Stimulated activated CD4-positive, alpha-beta T cell treated with anti-CD3 and anti-CD28 coated beads, Interleukin-12 subunit alpha, Interleukin-12 subunit beta, amount 100 ng/mL, for 4 hours (primary cell): Measurements from ENCODE around the gene UGT1A9.
"Not testable (repeated sequence)": the region's sequence is repeated elsewhere in the genome, so short reads cannot be mapped to it uniquely, and the experiment has no call there.

Experiments used
- DNase-seq: peaks from one replicate; pipeline ENCODE4 v3.0.0-alpha.2; 2020

Gene UGT1A9

DNA sequence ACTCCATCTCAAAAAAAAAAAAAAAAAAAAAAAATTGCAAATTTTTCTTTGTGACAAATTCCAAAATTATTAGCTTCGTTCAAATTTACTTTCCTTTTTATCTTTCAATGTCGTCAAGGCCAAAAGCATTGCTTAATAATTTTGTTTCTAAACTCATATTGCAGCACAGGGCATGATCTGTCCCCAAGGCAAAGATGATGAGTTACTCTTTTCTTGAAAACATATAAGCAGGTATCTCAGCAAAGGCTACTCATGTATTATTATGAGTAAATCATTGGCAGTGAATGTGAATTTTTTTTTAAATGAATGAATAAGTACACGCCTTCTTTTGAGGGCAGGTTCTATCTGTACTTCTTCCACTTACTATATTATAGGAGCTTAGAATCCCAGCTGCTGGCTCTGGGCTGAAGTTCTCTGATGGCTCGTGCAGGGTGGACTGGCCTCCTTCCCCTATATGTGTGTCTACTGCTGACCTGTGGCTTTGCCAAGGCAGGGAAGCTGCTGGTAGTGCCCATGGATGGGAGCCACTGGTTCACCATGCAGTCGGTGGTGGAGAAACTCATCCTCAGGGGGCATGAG, 9.9 kb downstream of the UGT1A9 start, which contains the start of gene UGT1A7:
TSS of gene UGT1A7 (plus strand) at position 381 of the 579 bp plus-strand sequence. CDS start at position 418, 37 bp downstream.
- no peak for DNase-seq

DNA sequence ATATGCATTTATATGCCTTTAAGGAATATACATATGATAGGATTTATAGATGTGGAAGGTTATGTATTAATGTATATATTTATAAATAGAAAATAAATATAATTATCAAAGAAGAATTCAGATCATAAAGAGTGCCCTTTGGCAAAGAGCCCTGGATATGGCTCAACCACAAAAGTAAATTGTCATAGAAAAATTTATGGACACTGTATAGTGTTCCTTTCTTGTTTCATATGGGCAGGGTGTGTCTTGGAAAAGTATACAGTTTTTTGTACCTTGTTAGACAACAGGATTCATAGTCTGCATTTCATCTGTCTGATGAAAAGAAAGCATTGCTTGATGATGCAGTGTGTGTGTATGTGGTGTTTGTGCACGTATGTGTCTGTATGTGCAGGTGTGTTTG, 12.9 kb downstream of the UGT1A9 start:
- DNase-seq, result no peak

DNA sequence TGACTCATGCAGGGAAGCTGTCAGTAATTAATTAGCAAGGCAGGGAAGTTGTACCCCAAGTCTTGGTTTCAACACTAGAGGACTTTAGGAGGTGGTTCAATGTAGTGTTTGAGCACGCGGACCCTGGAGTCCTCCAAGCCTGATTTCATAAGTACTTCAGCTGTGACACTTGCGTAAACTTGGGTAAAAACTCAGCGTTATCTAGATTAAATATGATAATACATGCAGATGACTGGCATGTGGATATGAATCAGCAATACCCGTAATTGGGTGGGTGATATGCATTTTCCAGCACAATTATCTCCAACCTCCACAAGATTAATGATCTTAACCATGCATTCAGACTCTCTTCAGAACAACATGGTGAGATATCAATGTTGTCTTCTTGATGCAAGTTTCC, 15.2 kb downstream of the UGT1A9 start:
- no peak for DNase-seq

DNA sequence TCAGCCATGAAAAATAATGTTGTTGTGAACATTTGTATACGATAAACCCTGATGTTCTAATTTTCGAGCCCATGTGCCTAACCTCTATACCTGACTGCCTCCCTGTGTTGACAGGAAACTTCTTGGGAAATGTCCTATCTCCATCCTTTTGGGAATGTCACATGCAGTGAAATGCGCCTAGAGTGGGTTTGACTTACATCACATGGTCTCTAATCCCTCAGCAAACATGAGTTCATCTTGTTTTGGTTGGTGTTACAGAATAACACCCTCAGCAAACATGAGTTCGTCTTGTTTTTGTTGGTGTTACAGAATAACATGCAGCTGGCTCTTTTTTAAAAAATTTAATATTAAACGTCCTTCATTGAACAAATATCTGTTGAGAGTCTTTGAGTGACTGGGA, 16.6 kb downstream of the UGT1A9 start:
- DNase-seq, result no peak

DNA sequence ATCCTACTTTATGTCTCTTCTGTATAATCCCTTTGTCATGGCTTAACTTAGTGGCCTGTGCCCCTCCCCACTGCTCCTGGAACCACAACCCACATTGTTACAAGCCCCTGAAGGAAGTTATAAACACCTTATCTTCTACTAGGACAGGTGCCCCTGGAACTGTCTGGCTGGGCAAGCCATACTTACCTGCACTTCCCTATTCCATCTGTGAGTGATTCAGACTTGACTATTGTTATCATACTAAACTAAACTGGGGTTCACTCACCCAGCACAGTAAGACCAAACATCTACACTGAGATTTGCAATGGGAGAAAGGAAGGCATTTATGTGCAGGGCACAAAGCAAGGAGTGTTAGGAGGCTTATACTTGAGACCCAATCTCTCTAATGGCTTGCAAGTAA, 17.3 kb downstream of the UGT1A9 start:
- DNase-seq, result no peak

DNA sequence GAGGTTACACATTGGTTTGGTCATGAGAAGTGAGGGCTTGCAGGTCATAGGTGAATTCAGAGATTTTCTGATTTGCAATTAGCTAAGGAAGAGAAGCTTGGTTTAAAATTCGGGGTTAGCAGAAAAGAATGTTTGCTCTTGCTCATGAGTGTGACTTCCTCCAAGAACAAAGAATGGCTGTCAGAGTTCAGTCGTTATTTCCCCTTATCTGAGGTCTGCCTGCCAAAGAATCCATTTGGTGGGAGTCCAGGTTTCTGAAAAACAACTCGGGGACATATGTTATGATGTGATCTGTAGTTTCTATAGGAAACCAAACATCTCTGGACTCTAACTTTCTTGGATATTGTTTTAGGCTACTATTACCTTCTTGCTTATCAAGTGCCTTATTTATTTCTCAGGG, 17.8 kb downstream of the UGT1A9 start:
- no peak for DNase-seq

DNA sequence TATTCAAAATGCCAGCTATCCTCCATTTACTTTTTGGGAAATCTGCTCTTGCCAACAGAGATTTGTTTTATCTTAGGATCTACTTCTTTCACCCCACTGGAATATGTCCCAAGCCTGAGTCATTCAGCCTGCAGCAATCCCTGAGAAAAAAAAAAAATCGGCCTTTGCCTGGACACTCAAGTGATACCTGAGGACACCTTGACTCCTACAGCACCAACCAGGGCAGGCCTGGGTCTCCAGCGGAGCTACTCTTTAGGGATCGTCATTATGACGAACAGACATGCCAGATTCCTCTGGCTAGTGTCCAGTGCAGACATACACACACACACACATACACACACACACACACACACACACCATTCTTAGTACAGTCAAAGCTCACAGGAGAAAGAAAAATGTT, 18.7 kb downstream of the UGT1A9 start:
- no peak for DNase-seq

DNA sequence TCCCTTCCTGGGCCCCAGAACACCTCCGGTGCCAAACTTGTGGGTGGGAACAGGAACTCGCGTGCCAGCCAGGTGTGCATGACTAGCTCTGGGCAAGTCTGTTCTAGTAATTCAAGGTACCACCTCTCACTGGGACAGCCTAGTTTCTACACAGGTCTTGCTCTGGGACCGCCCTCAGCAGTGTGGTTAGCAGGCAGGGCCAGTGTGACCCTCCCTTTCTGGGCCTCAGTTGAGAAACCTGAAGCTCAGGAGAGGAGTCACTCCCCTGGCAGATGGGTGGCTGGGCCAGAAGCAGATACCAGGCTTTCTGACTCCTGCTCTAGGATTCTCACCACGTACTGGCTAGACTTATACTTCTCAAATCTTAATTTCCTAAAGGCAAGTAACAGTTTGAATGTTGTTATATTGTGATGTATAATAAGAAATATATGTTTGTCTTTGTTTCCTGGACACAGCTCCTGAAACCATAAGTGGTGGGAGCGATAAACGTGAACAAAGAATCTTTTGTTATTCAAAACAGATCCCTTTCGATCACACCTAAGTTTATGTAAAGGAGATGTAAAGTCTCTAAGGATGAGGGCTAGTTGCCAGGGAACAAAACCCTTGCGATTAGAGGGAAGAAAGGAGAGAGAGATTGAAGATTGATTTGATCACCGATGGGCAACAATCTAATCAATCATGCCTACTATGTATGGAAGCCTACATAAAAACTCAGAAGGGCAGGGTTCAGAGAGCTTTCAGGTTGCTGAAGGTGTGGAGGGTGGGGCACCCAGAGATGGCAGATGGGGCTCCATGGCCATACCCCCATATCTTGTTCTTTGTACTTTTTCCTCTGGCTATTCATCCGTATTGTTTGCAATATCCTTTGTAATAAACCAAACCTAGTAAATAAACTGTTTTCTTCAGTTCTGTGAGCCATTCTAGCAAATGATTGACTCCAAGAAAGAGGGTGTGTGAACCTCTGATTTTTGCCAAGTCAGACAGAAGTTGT, 20.0 kb downstream of the UGT1A9 start:
- no peak for DNase-seq

DNA sequence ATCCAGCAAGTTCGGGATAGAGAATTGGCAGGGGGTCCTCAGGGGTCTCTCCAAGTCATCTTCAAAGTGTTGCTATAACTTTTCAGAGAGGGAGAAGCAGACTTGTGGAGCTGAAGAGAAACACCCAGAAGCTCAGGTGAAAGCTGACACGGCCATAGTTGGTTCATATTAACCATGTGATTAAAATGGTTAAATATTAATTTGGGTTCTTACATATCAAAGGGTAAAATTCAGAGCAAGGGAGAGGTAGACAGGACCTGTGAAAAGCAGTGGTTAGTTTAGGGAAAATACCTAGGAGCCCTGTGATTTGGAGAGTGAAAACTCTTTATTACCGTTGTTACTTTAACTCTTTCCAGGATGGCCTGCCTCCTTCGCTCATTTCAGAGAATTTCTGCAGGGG, 20.9 kb downstream of the UGT1A9 start, which contains the start of gene UGT1A6:
TSS of gene UGT1A6 (plus strand) at position 243 of the 400 bp plus-strand sequence. CDS start at position 358, 115 bp downstream.
- DNase-seq, result no peak

DNA sequence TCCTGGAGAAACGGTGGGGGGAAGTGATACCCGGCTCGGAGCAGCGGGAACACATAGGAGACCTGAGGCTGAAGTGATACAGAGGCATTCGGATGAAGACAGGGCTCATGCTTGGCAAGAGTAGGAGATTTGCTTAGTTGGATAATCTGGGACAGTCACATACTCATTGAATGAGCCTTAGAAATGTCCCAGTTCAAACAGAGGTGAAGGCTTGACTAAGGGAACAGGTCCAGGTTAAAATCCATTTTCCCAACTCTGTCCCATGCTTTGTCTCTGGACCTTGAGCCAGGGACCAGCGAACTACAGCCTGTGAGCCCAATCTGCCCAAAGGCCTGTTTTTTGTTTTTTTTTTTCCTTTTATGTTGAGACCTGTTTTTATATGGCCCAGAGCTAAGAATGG, 22.3 kb downstream of the UGT1A9 start:
- DNase-seq, result no peak

DNA sequence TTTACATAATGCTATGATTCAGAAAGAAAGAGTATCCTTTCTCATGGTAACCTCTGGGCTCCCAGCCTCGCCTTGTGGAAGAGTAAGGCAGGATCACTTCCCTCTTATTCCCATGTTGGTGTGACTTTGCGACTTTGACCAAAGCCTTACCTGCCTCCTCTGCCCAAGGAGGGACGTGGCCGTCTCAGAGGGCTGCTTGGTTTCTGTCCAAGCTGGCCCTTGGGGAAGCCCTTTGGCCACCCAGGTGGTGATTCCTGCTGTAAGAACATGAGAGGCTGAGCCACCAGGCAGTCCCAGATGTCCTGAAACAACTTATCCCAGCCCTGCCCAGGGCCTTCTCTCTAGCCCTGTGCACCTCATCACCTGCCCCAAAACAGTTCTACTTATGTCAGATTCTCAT, 27.0 kb downstream of the UGT1A9 start:
- no peak for DNase-seq

DNA sequence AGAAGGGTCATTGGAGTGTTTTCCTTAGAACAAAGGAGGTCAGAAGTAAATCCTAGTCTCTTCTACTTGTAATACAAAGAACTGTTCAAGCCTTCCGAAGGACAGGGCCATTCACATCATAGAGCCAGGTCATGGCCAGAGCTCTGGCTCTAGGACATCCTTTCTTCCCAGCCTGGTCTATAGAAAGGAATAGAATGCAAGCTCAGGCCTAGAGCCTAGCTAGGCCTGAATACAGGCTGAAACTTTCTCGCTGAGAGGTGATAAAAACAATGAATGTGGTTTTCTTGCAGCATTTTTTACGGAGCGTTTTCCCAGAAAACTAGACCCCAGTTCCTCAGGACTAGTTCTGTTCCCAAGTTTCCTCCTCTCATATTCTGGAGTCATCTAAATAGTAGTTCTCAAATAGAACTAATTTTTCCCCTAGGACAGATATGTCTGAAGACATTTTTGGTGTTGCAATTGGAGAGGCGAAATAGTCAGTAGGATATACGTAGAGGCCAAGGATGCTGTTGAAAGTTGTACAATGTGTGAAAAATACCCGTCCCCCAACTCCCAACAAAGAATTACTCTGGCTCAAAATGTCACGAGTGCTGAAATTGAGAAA, 27.8 kb downstream of the UGT1A9 start:
- DNase-seq, result no peak

DNA sequence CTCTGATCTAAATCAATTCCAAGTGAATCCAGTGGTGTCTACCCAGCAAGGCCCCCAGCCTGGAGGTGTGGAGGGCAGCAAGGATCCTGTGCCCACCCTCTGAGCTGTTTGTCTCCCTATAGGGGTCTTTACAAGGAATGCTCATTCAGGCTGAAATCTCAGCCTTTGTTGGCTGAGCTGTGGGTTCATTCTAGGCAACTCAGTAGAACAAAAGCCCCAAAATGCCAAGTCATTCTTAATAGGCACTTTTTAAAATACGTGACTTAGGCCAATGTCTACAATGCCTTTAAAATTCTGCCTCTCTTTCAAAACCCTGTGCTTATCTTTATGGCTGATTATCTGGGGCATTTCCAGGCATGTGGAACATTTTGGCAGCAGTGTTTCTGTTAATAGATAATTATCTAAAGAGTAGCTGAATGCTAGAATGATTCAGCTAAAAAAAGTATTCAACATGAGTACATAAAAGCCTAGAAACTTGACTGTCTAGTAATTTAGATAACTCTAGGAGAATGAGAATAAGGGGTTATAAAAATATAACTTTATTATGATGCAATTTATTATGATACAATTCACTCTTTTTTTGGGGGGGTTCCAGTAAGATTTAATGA, 28.4 kb downstream of the UGT1A9 start:
- DNase-seq, result no peak

DNA sequence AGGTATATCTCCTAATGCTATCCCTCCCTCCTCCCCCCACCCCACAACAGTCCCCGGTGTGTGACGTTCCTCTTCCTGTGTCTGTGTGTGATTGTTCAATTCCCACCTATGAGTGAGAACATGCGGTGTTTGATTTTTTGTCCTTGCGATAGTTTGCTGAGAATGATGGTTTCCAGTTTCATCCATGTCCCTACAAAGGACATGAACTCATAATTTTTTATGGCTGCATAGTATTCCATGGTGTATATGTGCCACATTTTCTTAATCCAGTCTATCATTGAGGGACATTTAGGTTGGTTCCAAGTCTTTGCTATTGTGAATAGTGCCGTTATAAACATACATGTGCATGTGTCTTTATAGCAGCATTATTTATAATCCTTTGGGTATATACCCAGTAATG, 29.1 kb downstream of the UGT1A9 start:
- not testable (repeated sequence) for DNase-seq

DNA sequence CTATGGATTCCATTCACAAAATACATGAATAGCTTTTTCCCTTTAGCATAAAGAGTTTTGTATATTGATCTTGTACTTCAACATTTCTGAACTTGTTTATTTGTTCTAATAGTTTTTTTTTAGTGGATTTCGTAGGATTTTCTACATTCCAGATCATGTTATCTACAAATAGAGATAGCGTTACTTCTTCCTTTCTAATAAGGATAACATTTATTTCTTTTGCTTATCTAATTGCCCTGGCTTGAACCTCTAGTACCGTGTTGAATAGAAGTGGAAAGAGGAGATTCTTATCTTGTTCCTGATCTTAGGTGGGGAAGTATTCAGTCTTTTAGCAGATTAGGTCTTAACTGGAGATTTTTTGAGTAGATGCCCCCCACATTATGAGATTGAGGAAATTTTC, 30.5 kb downstream of the UGT1A9 start:
- no peak for DNase-seq

DNA sequence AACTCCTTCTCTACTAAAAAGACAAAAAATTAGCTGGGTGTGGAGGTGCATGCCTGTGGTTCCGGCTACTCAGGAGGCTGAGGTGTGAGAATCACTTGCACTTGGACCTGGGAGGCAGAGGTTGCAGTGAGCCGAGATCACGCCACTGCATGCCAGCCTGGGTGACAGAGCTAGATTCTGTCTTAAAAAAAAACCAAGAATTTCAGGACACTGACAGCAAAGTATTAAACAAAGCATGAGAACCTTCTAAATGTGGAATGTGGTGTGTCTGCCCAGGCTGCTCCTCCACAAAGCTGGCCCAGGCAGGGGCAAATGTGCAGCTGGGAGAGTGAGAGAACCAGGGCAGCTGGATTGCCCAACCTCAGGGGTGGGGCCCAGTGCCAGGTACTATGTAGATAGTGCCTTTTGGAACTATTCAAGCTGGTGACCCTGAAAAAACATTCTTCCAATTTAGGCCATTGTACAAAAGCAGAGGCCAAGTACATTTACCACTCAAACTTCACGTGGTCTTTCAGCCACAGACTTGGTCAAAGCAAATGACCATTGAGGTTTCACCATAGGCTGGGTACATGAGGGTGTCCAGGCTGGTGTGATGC, 34.3 kb downstream of the UGT1A9 start:
- DNase-seq, result no peak

DNA sequence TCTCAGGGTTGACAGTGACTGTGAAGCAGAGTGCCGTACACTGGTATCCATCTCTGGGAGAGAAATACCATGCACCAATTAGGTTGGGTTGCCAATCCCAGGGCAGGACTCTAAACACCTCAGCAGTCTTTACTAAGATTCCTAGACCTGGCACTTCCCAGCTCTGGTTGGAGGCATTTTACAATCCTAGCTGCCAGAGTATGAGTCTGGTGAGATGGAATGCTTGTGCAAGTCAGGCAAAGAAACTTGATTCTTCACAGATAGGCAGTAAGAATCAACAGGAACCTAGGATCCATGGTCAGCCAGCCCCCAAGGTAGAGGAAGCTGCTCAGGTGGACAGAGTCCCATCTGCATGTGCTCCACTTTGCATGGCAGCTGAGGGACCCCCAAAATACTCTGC, 35.0 kb downstream of the UGT1A9 start:
- no peak for DNase-seq

DNA sequence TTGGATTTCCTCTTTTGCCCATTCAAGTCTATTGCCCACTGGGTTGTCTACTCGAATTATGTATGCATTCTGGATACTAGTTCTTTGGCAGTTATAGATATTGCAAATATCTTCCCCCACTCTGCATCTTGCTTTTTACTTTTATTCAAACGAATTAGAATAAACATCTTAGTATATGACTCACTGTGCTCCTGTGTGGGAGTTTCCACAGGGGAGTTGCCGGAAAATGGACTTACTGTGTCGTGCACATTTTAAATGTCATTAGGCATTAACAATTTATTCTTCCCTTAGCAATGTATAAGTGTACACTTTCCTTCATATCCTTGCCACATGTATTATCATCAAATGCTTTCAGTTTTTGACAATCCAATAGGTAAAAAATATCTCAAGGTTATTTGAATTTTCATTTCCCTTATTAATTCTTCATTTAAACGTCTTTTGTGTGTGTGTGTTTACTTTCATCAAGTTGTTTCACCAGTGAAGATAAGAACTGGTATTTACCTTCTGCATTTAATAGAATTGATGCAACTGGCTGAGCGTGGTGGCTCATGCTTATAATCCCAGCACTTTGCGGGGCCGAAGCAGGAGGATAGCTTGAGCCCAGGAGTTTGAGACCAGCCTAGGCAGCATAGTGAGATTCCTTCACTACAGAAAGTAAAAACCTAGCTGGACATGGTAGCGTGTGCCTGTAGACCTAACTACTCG, 36.4 kb downstream of the UGT1A9 start:
- no peak for DNase-seq

DNA sequence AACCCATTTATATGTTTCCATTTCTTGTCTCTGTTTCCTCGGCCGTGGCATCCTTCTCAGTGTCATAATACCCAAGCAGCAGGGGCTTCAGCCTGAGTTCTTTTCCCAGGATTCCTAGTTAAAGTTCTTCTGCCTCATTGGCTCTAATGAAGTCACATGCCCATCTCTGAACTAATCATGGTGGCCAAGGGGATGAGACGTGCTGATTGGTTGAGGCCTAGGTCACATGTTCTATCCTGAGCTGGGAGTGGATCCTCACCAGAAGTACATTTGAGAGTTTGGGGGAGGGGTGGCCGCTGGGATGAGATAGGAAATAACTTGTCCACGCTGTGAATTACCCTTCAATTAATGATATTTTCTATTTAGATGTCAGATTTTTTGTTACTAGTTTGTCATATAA, 37.2 kb downstream of the UGT1A9 start:
- no peak for DNase-seq

DNA sequence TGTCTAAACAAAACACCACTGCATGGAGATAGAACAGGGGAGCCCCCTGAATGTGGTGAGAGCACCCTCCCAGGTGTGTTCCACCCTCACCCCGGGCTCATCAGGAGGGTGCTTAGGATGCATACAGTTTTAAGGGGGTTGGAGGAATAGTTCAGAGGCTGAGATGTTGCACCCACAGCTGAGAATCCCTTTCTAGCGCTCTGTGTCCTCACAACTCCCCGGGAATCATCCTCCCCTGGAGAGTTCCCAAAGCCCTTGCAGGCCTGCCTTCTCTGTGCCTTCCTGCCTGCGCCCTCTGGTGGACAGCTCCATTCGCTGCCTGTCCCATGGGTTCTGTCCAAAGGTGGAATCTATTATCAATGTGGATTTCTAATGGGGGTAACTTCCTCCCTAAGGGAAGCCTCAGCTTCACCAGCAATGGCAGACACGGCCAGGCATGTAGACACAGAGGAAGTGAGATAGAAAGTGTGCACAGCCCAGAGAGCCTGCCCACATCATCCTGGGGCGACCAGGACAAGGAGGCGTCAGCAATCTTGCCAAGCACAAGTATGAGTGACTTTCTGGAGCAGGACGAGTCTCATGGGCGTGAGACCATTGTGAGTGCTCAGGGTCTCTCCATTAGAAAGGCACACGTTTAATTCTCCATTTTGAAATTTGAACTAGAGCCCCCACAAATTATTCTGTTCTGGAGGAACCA, 39.8 kb downstream of the UGT1A9 start:
- DNase-seq, result peak; percentile 64

DNA sequence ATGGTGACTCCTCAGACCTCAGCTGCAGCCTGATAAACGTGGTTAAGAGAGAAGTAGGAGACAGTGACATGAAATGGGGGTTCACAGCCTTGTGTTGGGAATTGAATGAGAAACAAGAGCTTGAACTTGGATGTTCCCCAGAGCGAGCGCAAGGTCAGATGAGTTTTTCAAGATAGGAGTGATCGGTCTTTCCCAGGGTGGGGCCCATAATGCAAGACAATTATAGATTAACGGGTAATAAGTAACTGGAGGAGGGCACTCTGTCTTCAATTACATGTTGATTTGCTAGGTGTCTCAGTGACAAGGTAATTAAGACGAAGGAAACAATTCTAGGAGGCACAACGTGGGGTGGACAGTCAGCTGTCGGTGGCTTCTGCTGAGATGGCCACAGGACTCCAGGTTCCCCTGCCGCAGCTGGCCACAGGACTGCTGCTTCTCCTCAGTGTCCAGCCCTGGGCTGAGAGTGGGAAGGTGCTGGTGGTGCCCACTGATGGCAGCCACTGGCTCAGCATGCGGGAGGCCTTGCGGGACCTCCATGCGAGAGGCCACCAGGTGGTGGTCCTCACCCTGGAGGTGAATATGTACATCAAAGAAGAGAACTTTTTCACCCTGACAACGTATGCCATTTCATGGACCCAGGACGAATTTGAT, 41.0 kb downstream of the UGT1A9 start, which contains the start of gene UGT1A5:
TSS of gene UGT1A5 (plus strand) at position 297 of the 651 bp plus-strand sequence. CDS start at position 382, 85 bp downstream.
- DNase-seq, result no peak
